ENCODE data around the gene COL9A2.

DNA sequence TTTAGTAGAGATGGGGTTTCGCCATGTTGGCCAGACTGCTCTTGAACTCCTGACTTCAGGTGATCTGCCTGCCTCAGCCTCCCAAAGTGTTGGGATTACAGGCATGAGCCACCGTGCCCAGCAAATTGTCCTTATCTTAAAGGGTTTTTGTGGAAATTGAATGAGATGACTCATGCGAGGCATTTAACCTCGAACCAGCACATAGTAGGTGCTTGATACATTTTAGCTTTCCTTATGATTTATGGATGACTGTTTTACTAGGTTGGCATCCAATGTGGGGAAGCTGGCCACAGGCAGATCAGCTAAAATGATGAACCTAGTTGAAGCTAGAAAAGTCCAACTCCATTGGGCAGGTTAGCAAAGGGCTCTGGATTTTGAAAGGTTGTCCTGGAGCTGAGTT, 1.4 kb upstream of the COL9A2 start:
- no peak for TF ChIP-seq POLR2A (IDR thresholded peaks at IDR 0.05)
- TF ChIP-seq, protein P1, sequence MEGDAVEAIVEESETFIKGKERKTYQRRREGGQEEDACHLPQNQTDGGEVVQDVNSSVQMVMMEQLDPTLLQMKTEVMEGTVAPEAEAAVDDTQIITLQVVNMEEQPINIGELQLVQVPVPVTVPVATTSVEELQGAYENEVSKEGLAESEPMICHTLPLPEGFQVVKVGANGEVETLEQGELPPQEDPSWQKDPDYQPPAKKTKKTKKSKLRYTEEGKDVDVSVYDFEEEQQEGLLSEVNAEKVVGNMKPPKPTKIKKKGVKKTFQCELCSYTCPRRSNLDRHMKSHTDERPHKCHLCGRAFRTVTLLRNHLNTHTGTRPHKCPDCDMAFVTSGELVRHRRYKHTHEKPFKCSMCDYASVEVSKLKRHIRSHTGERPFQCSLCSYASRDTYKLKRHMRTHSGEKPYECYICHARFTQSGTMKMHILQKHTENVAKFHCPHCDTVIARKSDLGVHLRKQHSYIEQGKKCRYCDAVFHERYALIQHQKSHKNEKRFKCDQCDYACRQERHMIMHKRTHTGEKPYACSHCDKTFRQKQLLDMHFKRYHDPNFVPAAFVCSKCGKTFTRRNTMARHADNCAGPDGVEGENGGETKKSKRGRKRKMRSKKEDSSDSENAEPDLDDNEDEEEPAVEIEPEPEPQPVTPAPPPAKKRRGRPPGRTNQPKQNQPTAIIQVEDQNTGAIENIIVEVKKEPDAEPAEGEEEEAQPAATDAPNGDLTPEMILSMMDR (IDR thresholded peaks at IDR 0.05): no peak

Measured in testis (tissue), 2 donors.